ENCODE data around the gene CCDC178. TPM values are rescaled to one million over a fixed set of nuclear protein-coding genes. Genes with fewer than 3 reads are reported as not detected.

Gene CCDC178
- total and polyA plus RNA-seq, 2 donors from 2014 or later = 3.7 to 4.6 TPM

DNA sequence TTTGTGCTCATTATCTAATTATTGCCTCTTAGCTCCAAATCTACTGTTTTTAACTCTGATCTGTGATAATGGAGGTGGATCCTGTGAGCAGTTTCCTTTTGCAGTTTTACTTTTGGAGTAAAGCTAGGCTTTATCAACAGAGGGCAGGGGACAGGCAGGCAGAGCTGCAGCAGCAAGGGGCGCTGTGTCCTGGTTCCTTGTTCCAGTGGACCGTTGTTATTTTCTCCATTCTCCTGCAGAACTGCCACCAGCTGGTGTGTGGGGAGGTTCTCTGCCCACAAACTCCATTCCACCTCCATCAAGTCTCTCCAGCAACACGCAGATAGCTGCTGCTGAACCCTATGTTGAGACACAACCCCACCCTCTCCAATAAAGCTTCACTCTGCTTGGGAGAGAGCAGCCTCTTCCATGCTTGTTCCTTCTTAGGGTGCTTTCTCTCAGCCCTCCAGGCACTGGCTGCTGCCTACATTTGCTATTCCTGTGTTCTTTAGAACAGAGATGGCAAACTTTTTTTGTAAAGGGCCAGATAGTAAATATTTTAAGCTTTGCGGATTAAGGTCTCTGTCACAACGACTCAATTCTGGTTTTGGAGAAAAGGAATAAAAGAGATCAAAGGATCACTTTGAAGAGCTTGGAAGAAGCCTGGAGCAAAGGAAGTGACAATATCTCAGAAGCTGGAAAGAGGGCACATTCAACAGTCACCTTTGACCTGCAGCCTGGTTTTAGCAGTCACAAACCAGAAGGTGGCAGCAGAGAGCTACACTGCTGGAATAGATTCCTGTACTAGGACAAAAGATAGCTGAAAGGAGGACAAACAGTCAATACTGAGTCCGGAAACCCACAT lies 208.8 kb downstream of the CCDC178 start:
- H3K4me1 ChIP-seq (ENCODE audit: control insufficient read depth in 2 of 3, insufficient read depth in 2 of 3, low read depth in 1 of 3, low read length in 3 of 3) = no peaks in the 10 kb centered on the region
- H3K27ac ChIP-seq (ENCODE audit: low read depth in 2 of 2, low read length in 2 of 2) = no peak overlapping the region
- H3K9me3 ChIP-seq (ENCODE audit: control insufficient read depth in 2 of 3, insufficient read depth in 1 of 3, low read length in 3 of 3) = no peaks in the 10 kb centered on the region
- peak; percentile 39 to 91 (median 82) for DNase-seq
- no peak overlapping the region for H3K9ac ChIP-seq (ENCODE audit: low read length in 3 of 3)
- FAIRE-seq = no peak
- intact Hi-C loops (cut with DNase I) = no loop called here
- no peak overlapping the region for H3K4me3 ChIP-seq (ENCODE audit: low read length in 3 of 3)
- no peaks in the 10 kb centered on the region for H3K36me3 ChIP-seq (ENCODE audit: control insufficient read depth in 2 of 3, insufficient read depth in 3 of 3, low read length in 3 of 3)
- no peaks in the 10 kb centered on the region for H3K27me3 ChIP-seq (ENCODE audit: control insufficient read depth, insufficient read depth, low read length)
- TF ChIP-seq, protein P1, sequence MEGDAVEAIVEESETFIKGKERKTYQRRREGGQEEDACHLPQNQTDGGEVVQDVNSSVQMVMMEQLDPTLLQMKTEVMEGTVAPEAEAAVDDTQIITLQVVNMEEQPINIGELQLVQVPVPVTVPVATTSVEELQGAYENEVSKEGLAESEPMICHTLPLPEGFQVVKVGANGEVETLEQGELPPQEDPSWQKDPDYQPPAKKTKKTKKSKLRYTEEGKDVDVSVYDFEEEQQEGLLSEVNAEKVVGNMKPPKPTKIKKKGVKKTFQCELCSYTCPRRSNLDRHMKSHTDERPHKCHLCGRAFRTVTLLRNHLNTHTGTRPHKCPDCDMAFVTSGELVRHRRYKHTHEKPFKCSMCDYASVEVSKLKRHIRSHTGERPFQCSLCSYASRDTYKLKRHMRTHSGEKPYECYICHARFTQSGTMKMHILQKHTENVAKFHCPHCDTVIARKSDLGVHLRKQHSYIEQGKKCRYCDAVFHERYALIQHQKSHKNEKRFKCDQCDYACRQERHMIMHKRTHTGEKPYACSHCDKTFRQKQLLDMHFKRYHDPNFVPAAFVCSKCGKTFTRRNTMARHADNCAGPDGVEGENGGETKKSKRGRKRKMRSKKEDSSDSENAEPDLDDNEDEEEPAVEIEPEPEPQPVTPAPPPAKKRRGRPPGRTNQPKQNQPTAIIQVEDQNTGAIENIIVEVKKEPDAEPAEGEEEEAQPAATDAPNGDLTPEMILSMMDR (IDR thresholded peaks at IDR 0.05; ENCODE audit: borderline replicate concordance, extremely low read depth, insufficient read depth) = peak; percentile 95

DNA sequence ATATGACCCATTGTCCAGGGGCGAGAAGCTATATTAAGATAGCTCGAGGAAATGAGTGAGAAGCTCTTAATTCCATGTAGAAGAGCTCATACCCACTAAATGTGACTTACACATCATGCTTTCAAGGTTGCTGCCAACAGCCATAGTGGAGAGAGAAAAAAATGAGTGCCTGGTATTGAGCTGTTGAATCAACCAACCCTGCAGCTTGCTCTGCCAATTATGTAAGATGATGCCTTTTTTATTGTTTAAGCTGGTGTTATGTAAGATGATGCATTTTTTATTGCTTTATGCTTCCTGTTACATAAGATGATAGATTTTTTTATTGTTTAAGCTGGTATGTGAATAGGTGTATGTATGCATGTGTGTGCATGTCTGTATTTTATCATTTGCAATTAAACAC lies 228.2 kb downstream of the CCDC178 start:
- FAIRE-seq = no peak
- intact Hi-C loops (cut with DNase I) = no loop called here
- DNase-seq = no peak
- no peak overlapping the region for H3K4me3 ChIP-seq (ENCODE audit: low read length in 3 of 3)
- H3K4me1 ChIP-seq (ENCODE audit: control insufficient read depth in 2 of 3, insufficient read depth in 2 of 3, low read depth in 1 of 3, low read length in 3 of 3) = no peaks in the 10 kb centered on the region
- H3K27me3 ChIP-seq (ENCODE audit: control insufficient read depth, insufficient read depth, low read length) = no peaks in the 10 kb centered on the region
- H3K27ac ChIP-seq (ENCODE audit: low read depth in 2 of 2, low read length in 2 of 2) = no peak overlapping the region
- no peaks in the 10 kb centered on the region for H3K36me3 ChIP-seq (ENCODE audit: control insufficient read depth in 2 of 3, insufficient read depth in 3 of 3, low read length in 3 of 3)
- TF ChIP-seq, protein P1 (IDR thresholded peaks at IDR 0.05; ENCODE audit: borderline replicate concordance, extremely low read depth, insufficient read depth) = no peak
- no peak overlapping the region for H3K9ac ChIP-seq (ENCODE audit: low read length in 3 of 3)
- no peaks in the 10 kb centered on the region for H3K9me3 ChIP-seq (ENCODE audit: control insufficient read depth in 2 of 3, insufficient read depth in 1 of 3, low read length in 3 of 3)

DNA sequence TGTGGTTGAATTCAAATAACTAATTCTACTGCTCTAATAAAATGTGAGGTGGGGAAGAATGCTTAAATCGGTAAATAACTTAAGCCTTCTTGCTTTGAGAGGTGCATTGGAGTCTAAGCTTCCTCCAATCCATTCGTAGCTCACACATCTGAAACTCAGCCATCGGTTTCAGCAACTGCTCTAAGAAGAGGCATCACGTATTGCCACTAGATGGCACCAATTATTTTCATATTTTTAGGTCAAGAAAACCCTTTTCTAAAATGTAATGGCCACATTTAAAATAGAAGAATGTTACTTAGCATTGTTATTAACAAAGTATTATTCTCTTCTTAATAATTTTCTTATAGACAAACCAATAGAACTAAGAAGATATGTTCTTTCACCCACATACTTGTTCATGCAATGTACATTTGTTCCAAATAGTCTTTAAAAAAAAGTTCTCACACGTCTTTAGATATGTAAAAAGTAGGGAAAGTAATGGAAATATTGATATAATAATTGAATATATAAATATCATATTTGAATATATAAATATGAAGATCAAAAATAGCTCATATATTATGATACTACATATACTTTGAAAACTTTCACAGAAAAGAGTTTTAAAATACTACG lies 229.8 kb downstream of the CCDC178 start:
- TF ChIP-seq, protein P1 (IDR thresholded peaks at IDR 0.05; ENCODE audit: borderline replicate concordance, extremely low read depth, insufficient read depth) = peak; percentile 14
- Histone ChIP-seq H3K27me3 (ENCODE audit: control insufficient read depth, insufficient read depth, low read length) (no peaks in the 10 kb centered on the region), H3K9ac (ENCODE audit: low read length in 3 of 3) (no peak overlapping the region), H3K4me3 (ENCODE audit: low read length in 3 of 3) (no peak overlapping the region), H3K9me3 (ENCODE audit: control insufficient read depth in 2 of 3, insufficient read depth in 1 of 3, low read length in 3 of 3) (no peaks in the 10 kb centered on the region), H3K27ac (ENCODE audit: low read depth in 2 of 2, low read length in 2 of 2) (no peak overlapping the region), H3K36me3 (ENCODE audit: control insufficient read depth in 2 of 3, insufficient read depth in 3 of 3, low read length in 3 of 3) (no peaks in the 10 kb centered on the region), H3K4me1 (ENCODE audit: control insufficient read depth in 2 of 3, insufficient read depth in 2 of 3, low read depth in 1 of 3, low read length in 3 of 3) (no peaks in the 10 kb centered on the region)
- intact Hi-C loops (cut with DNase I) = no loop called here
- FAIRE-seq = peak; percentile 82
- peak in 2 of 5 donors; percentile 63 to 64 for DNase-seq
